Lower leg skin (tissue), 4 donors: Measurements from ENCODE around the gene MAP3K19. TPM values are rescaled to one million over a fixed set of nuclear protein-coding genes. Genes with fewer than 3 reads are reported as not detected.

ENCODE experiments used
- DNase-seq, 2 donors: peaks; one replicate each; pipeline ENCODE4 v3.0.0-alpha.2; 2019; ENCODE audit warnings: low spot score in 2 of 2
- H3K4me3 ChIP-seq: fragments of 200-600 bp; sonication (generic); 2 replicates; pipeline ENCODE4 v1.5.1; 2017; ENCODE audit warnings: mild to moderate bottlenecking, low read depth; ENCODE audit not compliant: poor library complexity, severe bottlenecking
- POLR2A ChIP-seq, 2 donors: fragments of 450-650 bp; IDR thresholded peaks; one replicate each; pipeline ENCODE4 v1.6.1; 2016 to 2017; ENCODE audit warnings: antibody characterized with exemption in 2 of 2, mild to moderate bottlenecking in 1 of 2, moderate library complexity in 1 of 2
- WGBS, 2 donors: methylation state at CpG; one replicate each; pipeline ENCODE4 v1.1.5; 2018; 5-methylcytosine and 5-hydroxymethylcytosine counted together
- intact Hi-C: fragments of 100-400 bp; cut with DNase I; formaldehyde crosslinking; loops from one replicate; pipeline ENCODE4 v1.15.0; 2023; ENCODE audit warnings: low total_unique reads
- total RNA-seq, 4 donors: library from RNA; depleted of rRNA; stranded (reverse); fragments of >200 nt; gene quantifications; one replicate each; pipeline ENCODE4 v1.1.0, GENCODE V29; 2016
- TF ChIP-seq, protein P1 (sequence below), 3 donors: fragments of 450-650 bp; IDR thresholded peaks; one replicate each; pipeline ENCODE4 v1.5.1; 2016; ENCODE audit warnings: antibody characterized with exemption in 3 of 3, mild to moderate bottlenecking in 3 of 3, moderate library complexity in 2 of 3

The MAP3K19 gene
- total RNA-seq, 4 donors from 2014 or later: not detected

DNA sequence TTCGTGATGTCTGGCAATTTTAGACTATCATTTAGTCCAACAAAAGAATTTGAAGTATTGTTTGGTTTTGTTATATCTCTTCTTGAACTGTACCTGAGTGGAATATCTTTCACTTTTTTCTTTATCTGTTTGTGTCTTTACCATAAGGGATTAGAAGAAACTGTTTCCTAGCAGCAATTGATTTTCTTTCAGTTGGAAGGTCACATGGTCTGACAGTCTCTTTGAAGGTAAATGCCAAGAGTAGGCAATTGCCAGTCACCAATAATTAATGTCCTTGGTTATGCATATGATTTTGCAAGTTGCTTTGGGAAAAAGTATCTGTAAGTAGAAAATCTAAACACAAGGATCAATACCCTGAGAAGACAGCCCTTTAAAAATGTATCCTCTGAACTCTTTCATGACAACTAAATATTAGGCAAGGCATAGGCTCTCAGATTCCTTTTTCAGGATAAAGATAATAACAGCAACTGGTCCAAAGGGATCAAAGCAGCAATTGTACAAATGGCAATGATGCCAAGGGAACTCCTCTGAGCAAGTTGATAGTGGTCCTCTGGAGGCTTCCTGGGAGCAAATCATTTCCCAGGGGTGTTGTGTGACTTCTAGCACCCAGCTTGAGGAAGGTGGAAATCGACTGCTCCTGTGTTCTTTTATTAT is 17.6 kb downstream of the MAP3K19 start:
- no peak for TF ChIP-seq POLR2A (IDR thresholded peaks at IDR 0.05)
- intact Hi-C loops: no loop called here
- WGBS, 2 donors: 68 to 76% methylated on average over 2 of the region's 2 CpGs
- DNase-seq: no peak
- no peak overlapping the region for H3K4me3 ChIP-seq

GRCh38 chr2:135023886-135024485 is 23.3 kb downstream of the MAP3K19 start:
- intact Hi-C loops: no loop called here
- no peak for DNase-seq
- TF ChIP-seq, protein P1, sequence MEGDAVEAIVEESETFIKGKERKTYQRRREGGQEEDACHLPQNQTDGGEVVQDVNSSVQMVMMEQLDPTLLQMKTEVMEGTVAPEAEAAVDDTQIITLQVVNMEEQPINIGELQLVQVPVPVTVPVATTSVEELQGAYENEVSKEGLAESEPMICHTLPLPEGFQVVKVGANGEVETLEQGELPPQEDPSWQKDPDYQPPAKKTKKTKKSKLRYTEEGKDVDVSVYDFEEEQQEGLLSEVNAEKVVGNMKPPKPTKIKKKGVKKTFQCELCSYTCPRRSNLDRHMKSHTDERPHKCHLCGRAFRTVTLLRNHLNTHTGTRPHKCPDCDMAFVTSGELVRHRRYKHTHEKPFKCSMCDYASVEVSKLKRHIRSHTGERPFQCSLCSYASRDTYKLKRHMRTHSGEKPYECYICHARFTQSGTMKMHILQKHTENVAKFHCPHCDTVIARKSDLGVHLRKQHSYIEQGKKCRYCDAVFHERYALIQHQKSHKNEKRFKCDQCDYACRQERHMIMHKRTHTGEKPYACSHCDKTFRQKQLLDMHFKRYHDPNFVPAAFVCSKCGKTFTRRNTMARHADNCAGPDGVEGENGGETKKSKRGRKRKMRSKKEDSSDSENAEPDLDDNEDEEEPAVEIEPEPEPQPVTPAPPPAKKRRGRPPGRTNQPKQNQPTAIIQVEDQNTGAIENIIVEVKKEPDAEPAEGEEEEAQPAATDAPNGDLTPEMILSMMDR (IDR thresholded peaks at IDR 0.05): no peak
- TF ChIP-seq POLR2A (IDR thresholded peaks at IDR 0.05): no peak
- no peak overlapping the region for H3K4me3 ChIP-seq
- 88% methylated on average over 5 of the region's 5 CpGs for WGBS, 2 donors

DNA sequence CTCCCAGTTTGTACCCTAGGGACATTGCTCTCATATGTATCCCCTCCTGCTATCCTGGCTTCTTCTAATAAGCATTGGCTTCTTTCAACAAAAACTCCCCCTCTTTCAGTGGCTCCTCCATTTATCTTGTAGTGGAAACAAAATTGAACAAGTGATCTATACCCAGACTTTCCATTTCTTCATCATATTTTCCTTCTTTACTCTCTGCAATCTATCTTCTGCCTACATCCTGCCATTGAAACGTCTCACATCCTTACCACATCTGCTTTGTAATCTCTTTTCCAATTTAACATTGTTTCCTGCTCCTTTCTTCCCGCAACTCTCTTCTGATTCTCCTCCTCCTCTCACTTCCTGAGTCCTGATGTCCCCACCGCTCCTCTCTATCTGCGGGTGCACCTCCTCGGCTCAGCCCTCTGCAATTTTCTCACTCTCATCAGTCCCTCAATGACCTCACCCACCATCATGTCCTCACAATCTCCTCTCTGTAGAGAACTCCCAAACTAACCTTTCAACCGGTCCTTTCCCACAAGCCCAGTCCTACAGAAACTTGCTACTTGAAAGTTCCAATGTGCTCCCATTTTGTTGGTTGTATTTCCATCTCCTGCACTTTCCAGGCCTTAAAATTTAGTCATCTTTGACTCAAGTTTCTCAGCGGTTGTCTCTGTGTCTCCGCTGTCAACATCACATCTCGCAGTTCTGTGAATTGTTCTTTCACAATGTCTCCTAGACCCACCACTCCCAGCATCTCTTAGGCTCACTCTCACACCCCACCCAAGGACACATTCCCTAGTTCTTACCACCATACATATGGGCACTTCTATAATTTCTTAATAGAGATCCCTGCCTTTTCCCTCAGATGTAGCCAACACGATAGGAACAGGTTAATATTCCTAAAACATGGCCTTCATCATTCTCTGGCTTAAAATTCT is 24.0 kb downstream of the MAP3K19 start:
- DNase-seq: no peak
- TF ChIP-seq, protein P1 (IDR thresholded peaks at IDR 0.05): no peak
- no peak for TF ChIP-seq POLR2A (IDR thresholded peaks at IDR 0.05)
- 73 to 82% methylated on average over 10 of the region's 10 CpGs for WGBS, 2 donors
- intact Hi-C loops: no loop called here
- no peak overlapping the region for H3K4me3 ChIP-seq

DNA sequence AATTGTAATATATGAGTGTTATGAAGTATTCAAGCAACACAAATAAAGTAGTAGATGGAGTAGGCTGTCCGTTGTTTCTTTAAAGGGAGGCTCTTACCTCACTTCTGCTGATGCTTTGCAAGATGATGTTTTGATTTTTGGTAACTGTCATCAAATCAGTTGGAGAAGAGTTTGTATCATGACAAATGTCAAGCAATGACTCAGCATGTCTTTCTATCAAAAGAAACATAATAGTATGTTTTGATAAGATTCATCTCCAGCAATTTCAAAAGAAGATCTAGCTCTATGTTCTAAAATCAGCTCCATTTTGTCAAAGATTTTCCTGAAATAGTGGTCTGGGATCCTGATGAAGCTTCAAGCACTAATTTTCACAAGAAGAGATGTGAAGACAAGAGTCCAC is 25.6 kb downstream of the MAP3K19 start:
- TF ChIP-seq, protein P1 (IDR thresholded peaks at IDR 0.05): no peak
- no peak for TF ChIP-seq POLR2A (IDR thresholded peaks at IDR 0.05)
- H3K4me3 ChIP-seq: no peak overlapping the region
- WGBS, 2 donors: 88 to 93% methylated on average over 1 of the region's 1 CpG
- intact Hi-C loops: no loop called here
- DNase-seq: no peak

DNA sequence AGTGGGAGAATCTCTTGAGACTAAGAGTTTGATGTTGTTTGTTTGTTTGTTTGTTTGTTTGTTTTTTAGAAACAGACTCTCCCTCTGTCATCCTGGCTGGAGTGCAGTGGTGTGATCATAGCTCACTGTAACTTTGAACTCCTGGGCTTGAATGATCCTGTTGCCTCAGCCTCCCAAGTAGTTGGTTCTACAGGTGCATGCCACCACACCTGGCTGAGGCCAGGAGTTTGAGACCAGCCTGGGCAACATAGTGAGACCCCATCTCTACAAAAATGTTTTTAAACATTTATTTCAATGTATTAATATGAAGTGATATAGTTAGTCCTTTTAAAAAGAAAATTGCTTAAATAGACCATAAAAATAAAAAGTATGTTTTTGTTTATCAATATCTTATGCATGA is 35.6 kb downstream of the MAP3K19 start:
- no peak overlapping the region for H3K4me3 ChIP-seq
- intact Hi-C loops: no loop called here
- TF ChIP-seq, protein P1 (IDR thresholded peaks at IDR 0.05): no peak
- no peak for TF ChIP-seq POLR2A (IDR thresholded peaks at IDR 0.05)
- DNase-seq: no peak
